ENCODE measurements around the gene DOCK1.

Gene DOCK1

GRCh38 chr10:127405221-127405620, 500.0 kb downstream of the DOCK1 start:
- H3K79me2 ChIP-seq (ENCODE audit: insufficient read depth, low read length): no peaks in the 10 kb centered on the region
- H3K4me3 ChIP-seq (ENCODE audit: low read depth in 1 of 2, low read length in 2 of 2): no peak overlapping the region
- ATAC-seq (ENCODE audit: insufficient read depth, low read depth) (no peak), DNase-seq (no peak)
- H3K36me3 ChIP-seq (ENCODE audit: insufficient read depth, low read length): no peaks in the 10 kb centered on the region
- no peak overlapping the region for H3K9ac ChIP-seq (ENCODE audit: low read depth, low read length)
- H3K4me2 ChIP-seq (ENCODE audit: insufficient read depth, low read length): no peak overlapping the region
- H3K9me3 ChIP-seq (ENCODE audit: insufficient read depth, low read length, severe bottlenecking): no peaks in the 10 kb centered on the region
- no peaks in the 10 kb centered on the region for H4K20me1 ChIP-seq (ENCODE audit: insufficient read depth, low read length)
- H2AFZ ChIP-seq (ENCODE audit: low read depth, low read length): no peak overlapping the region
- no peaks in the 10 kb centered on the region for H3K4me1 ChIP-seq (ENCODE audit: insufficient read depth, low read length)
- TF ChIP-seq, protein P1, sequence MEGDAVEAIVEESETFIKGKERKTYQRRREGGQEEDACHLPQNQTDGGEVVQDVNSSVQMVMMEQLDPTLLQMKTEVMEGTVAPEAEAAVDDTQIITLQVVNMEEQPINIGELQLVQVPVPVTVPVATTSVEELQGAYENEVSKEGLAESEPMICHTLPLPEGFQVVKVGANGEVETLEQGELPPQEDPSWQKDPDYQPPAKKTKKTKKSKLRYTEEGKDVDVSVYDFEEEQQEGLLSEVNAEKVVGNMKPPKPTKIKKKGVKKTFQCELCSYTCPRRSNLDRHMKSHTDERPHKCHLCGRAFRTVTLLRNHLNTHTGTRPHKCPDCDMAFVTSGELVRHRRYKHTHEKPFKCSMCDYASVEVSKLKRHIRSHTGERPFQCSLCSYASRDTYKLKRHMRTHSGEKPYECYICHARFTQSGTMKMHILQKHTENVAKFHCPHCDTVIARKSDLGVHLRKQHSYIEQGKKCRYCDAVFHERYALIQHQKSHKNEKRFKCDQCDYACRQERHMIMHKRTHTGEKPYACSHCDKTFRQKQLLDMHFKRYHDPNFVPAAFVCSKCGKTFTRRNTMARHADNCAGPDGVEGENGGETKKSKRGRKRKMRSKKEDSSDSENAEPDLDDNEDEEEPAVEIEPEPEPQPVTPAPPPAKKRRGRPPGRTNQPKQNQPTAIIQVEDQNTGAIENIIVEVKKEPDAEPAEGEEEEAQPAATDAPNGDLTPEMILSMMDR (IDR thresholded peaks at IDR 0.05; ENCODE audit: borderline replicate concordance, extremely low read depth, low read length, poor library complexity, severe bottlenecking): no peak
- no peak for TF ChIP-seq EZH2 (IDR thresholded peaks at IDR 0.05; ENCODE audit: borderline replicate concordance, low read depth, low read length, severe bottlenecking)
- no peak overlapping the region for H3K27ac ChIP-seq (ENCODE audit: low read length)
- no peaks in the 10 kb centered on the region for H3K27me3 ChIP-seq (ENCODE audit: insufficient read depth, low read length, poor library complexity)

GRCh38 chr10:127406018-127406550, 500.9 kb downstream of the DOCK1 start:
- TF ChIP-seq, protein P1 (IDR thresholded peaks at IDR 0.05; ENCODE audit: borderline replicate concordance, extremely low read depth, low read length, poor library complexity, severe bottlenecking): no peak
- no peak for TF ChIP-seq EZH2 (IDR thresholded peaks at IDR 0.05; ENCODE audit: borderline replicate concordance, low read depth, low read length, severe bottlenecking)
- no peak overlapping the region for H3K27ac ChIP-seq (ENCODE audit: low read length)
- H3K79me2 ChIP-seq (ENCODE audit: insufficient read depth, low read length): no peaks in the 10 kb centered on the region
- no peaks in the 10 kb centered on the region for H3K9me3 ChIP-seq (ENCODE audit: insufficient read depth, low read length, severe bottlenecking)
- DNase-seq (no peak), ATAC-seq (ENCODE audit: insufficient read depth, low read depth) (no peak)
- no peak overlapping the region for H3K9ac ChIP-seq (ENCODE audit: low read depth, low read length)
- H3K4me3 ChIP-seq (ENCODE audit: low read depth in 1 of 2, low read length in 2 of 2): no peak overlapping the region
- H3K4me2 ChIP-seq (ENCODE audit: insufficient read depth, low read length): no peak overlapping the region
- H2AFZ ChIP-seq (ENCODE audit: low read depth, low read length): no peak overlapping the region
- H3K4me1 ChIP-seq (ENCODE audit: insufficient read depth, low read length): no peaks in the 10 kb centered on the region
- no peaks in the 10 kb centered on the region for H3K36me3 ChIP-seq (ENCODE audit: insufficient read depth, low read length)
- H3K27me3 ChIP-seq (ENCODE audit: insufficient read depth, low read length, poor library complexity): no peaks in the 10 kb centered on the region
- H4K20me1 ChIP-seq (ENCODE audit: insufficient read depth, low read length): no peaks in the 10 kb centered on the region

GRCh38 chr10:127407551-127407950, 502.3 kb downstream of the DOCK1 start:
- no peak overlapping the region for H2AFZ ChIP-seq (ENCODE audit: low read depth, low read length)
- H3K36me3 ChIP-seq (ENCODE audit: insufficient read depth, low read length): no peaks in the 10 kb centered on the region

GRCh38 chr10:127408112-127408710, 503.0 kb downstream of the DOCK1 start:
- no peak overlapping the region for H3K9ac ChIP-seq (ENCODE audit: low read depth, low read length)
- no peak overlapping the region for H3K4me2 ChIP-seq (ENCODE audit: insufficient read depth, low read length)
- H4K20me1 ChIP-seq (ENCODE audit: insufficient read depth, low read length): no peaks in the 10 kb centered on the region
- no peaks in the 10 kb centered on the region for H3K4me1 ChIP-seq (ENCODE audit: insufficient read depth, low read length)
- no peaks in the 10 kb centered on the region for H3K36me3 ChIP-seq (ENCODE audit: insufficient read depth, low read length)
- H3K4me3 ChIP-seq (ENCODE audit: low read depth in 1 of 2, low read length in 2 of 2): no peak overlapping the region
- no peak overlapping the region for H2AFZ ChIP-seq (ENCODE audit: low read depth, low read length)
- H3K27me3 ChIP-seq (ENCODE audit: insufficient read depth, low read length, poor library complexity): no peaks in the 10 kb centered on the region
- no peak for TF ChIP-seq EZH2 (IDR thresholded peaks at IDR 0.05; ENCODE audit: borderline replicate concordance, low read depth, low read length, severe bottlenecking)
- TF ChIP-seq, protein P1 (IDR thresholded peaks at IDR 0.05; ENCODE audit: borderline replicate concordance, extremely low read depth, low read length, poor library complexity, severe bottlenecking): no peak
- ATAC-seq (ENCODE audit: insufficient read depth, low read depth): no peak
- H3K27ac ChIP-seq (ENCODE audit: low read length): no peak overlapping the region
- H3K79me2 ChIP-seq (ENCODE audit: insufficient read depth, low read length): no peaks in the 10 kb centered on the region
- no peaks in the 10 kb centered on the region for H3K9me3 ChIP-seq (ENCODE audit: insufficient read depth, low read length, severe bottlenecking)
- DNase-seq: no peak

More at GRCh38 chr10:127407551-127407950, 502.3 kb downstream of the DOCK1 start:
- no peaks in the 10 kb centered on the region for H3K79me2 ChIP-seq (ENCODE audit: insufficient read depth, low read length)
- H3K9me3 ChIP-seq (ENCODE audit: insufficient read depth, low read length, severe bottlenecking): no peaks in the 10 kb centered on the region
- H3K9ac ChIP-seq (ENCODE audit: low read depth, low read length): no peak overlapping the region
- H4K20me1 ChIP-seq (ENCODE audit: insufficient read depth, low read length): no peaks in the 10 kb centered on the region
- H3K27ac ChIP-seq (ENCODE audit: low read length): no peak overlapping the region
- DNase-seq: no peak
- TF ChIP-seq EZH2 (IDR thresholded peaks at IDR 0.05; ENCODE audit: borderline replicate concordance, low read depth, low read length, severe bottlenecking): no peak
- no peak overlapping the region for H3K4me3 ChIP-seq (ENCODE audit: low read depth in 1 of 2, low read length in 2 of 2)
- no peaks in the 10 kb centered on the region for H3K27me3 ChIP-seq (ENCODE audit: insufficient read depth, low read length, poor library complexity)
- H3K4me1 ChIP-seq (ENCODE audit: insufficient read depth, low read length): no peaks in the 10 kb centered on the region
- ATAC-seq (ENCODE audit: insufficient read depth, low read depth): no peak
- H3K4me2 ChIP-seq (ENCODE audit: insufficient read depth, low read length): no peak overlapping the region

Measured in DND-41 (cell line).